Stimulated activated naive CD4-positive, alpha-beta T cell (primary cell): Measurements from ENCODE around the gene HOXA13.

ENCODE experiments used
- DNase-seq, 6 experiments: peaks; one replicate each; lab custom pipeline; 2025; lab: John Stamatoyannopoulos, UW

HOXA13 gene

GRCh38 chr7:27181795-27182275 is 18.1 kb downstream of the HOXA13 start:
- DNase-seq: no peak

DNA sequence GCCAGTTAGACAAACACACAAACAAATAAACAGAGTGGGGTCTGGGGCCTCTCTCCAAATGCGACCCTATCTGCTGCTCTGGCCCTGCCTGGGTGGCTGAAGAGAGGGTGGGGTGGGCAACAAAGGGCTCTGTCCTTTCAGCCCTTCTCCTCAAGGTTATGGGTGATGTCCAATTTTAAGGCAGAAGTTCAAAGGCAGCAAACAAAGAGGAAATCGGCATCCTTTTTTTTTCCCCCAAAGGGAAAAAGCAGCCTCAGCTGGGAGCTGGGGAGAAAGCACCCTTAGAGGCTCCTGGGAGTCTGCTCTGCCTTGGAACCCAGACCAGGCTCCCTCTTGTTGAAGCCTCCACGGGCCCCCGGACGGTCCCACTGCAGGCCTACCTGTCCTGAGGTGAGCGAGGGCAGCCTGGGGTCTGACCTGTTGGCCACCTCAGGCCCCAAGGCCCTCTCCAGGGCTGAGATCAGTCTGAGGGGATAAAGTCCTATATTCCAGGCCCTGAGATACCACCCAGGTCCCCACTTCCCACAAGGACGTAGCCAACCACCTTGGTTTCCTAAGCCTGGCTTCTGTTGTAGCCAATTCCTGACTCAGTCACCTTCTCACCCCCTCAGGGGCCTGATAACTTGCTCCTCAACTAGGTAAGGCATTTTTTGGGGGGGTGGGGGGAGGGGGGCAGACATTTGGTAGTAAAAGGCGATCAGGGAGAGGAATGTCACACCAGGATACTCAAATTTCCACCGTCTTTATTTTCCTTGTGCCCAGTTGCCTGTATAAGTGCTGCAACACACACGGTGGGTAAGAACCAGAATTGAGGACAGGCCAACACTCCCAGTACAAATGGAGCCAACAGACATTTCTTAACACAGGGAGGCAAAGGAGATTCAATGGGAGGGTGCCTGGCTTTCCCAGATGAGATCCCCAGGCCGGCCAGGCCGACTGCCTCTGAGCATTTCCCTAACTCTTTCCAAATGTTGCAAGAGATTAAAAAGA is 19.2 kb downstream of the HOXA13 start:
- DNase-seq: no peak

DNA sequence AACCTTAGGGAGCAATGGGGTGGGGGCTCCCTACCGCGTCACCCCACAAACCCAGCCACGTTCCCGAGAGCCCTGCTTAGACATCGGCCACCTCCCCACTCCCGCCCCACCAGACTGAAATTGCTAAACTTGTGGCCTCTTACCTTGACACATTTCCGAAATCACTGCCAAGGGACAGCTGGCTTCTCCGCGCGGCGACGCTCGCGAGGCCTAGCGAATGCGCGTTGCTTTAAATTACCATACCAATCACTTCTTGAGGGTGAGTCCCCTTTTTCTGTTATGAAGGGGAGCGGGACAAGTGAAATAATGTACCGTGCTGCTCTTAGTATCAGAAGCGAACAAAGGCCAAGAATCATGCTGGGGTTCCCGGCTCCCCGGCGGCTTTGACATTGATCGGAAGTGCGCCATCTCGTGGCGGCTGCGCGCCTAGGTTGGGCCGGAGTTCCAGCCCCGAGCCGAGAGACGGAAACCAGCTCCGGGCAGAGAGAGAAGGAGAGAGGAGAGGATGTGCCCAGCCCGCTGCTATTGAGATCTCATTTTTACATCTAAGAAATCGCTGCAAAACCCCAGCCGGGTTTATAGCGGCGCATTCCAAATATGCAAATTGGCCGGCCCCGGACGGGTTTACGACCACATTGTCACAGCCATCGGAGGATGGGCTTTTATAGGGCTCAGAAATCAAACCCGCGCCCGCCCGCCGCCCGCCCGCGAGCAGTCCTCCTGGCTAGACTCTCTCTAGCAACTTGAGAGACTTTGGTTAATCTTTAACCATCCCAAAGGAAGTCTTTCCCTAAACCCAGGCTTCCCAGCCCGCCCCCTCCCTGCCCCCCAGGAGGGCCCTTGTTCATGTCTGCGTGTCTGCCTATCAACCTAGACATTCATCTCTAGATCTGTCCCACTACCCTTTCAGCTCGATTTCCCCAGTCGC is 20.1 kb downstream of the HOXA13 start:
- peak in 4 of 6 experiments; percentile 23 to 69 (median 50) for DNase-seq

- DNase-seq: no peak
These were observed 20.9 kb downstream of the HOXA13 start for GRCh38 chr7:27179030-27179429.

DNA sequence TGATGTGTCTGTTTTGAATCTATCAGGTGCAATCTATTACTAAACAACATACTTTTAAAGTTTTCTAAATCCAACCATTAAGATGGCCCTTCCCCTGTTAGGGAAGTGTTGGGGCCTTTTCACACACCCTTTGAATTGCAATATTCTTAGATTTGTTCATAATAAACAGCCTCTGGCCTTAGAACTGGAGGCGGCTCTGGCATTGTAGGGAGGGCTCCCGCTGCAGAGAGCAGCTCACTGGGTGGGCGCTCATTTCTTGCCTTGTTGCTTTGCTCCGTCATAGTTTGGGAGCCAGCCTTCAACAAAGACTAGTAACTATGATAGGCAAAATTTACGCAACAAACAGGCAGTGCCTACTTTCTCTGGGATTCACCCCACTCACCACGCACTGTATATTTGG is 21.5 kb downstream of the HOXA13 start:
- DNase-seq: no peak

DNA sequence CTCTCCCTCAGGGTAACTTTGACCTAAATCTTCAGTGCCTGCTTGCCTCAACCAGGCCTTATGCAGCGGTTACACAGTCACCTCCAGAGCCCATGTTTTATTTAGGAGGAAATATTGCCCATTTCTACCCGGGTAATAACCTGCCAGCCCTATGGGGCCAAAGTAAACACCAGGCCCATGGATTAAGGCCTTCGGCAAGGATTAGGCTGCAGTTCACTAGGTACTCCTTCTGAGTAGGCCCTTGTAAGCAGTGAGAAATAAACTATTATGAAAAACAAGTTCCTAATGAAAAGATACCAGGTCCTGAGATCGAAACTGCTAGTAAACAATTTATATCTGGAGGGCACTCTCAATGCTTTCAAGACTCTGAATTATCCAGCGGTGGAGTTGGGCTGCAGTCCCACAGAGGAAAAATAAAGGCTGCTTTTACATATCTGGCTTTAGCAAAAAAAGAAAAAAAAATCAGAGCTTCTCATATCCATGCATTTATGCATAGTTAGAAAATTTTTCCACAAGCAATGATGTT is 22.0 kb downstream of the HOXA13 start:
- DNase-seq: no peak

DNA sequence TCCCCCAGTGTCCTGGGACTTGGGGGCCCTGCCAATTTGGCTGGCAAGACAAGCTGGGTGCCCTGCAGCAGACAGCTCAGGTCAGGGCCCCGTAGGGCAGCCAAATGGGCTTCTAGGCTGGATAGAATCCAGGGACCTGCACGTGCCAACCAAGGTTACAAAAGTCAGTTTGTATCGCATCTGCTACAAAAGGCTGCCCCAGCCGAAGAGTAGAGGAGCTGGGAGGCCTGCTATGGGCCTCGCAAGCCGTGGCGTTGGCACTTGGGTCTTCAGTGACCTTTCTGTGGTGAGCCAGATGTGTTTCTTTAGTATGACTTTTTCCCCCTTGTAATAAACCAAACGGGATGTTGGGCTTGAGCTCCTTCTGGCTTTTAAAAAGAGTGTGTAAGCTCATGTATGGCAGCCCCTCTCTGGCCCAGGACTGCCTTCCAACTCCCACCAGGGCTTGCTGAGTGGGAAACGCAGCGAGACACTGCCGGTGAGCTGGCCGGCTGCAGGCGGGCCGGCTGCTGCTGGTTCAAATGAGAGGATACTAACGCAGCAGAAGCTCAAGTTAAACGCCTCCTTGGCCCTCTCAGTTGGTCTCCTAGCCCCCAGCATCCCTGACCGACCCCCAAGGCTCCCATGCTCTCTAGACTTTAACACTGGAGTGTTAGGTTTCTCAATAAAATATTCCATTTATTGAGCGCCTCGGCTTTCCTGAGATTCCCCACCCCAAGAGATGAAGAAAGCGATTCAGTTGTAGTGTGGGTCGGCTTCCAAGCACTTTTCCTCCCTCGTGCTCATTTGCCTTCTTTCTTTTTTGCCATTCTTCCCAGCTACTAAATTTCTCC is 22.7 kb downstream of the HOXA13 start:
- DNase-seq: no peak

- no peak for DNase-seq
These were observed 23.4 kb downstream of the HOXA13 start for GRCh38 chr7:27176524-27176845.

- DNase-seq: no peak
These were observed 24.0 kb downstream of the HOXA13 start for GRCh38 chr7:27175626-27176523.

GRCh38 chr7:27174874-27175625 is 24.8 kb downstream of the HOXA13 start:
- no peak for DNase-seq

GRCh38 chr7:27173956-27174873 is 25.7 kb downstream of the HOXA13 start, which contains the start of gene HOXA10:
HOXA10 (minus strand) TSS chr7:27174320; CDS start chr7:27174306, 14 bp downstream.
- no peak for DNase-seq

DNA sequence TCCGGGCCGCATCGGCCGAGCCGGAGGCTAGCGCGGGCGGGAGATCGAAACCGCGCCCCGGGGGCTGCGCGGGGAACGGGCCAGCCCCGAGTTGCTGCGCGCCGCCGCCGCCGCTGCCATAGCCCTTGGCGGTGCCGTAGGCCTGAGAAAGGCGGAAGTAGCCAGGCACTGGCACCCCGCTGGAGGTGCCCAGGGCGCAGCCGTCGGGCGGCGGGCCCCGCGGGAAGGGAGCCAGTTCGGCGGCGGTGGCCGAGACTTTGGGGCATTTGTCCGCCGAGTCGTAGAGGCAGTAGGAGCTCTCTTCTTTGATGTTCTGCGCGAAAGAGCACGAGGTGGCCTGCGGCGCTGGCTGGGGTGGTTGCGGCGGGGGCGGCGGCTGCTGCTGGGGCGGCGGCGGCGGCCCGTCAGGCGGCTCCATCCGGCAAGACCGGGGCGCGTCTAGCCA is 26.4 kb downstream of the HOXA13 start:
- no peak for DNase-seq

- DNase-seq: no peak
These were observed 26.9 kb downstream of the HOXA13 start for GRCh38 chr7:27172823-27173510.

- DNase-seq: no peak
These were observed 27.5 kb downstream of the HOXA13 start for GRCh38 chr7:27172315-27172774.

DNA sequence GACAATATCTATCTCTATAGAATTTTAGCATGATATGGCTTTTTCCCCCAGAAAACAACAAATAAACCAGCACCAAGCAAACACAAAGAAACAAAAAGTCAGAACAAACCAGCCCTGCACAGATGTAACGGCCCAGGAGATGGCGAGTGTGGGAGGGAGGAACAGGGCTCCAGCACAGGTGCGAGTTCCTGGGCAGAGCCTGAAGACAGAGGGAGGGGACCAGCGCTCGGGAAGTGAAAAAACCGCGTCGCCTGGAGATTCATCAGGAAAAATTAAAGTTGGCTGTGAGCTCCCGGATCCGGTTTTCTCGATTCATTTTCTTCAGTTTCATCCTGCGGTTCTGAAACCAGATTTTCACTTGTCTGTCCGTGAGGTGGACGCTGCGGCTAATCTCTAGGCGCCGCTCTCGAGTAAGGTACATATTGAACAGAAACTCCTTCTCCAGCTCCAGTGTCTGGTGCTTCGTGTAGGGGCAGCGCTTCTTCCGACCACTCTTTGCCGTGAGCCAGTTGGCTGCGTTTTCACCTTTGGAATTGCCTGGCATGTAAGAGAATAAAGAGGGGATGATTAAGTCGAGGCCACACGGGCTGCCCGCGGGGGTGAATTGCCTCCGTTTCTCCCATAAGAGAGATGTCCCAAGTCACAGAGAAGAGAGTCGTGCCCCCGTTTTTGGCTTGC is 28.1 kb downstream of the HOXA13 start:
- no peak for DNase-seq

- no peak for DNase-seq
These were observed 28.6 kb downstream of the HOXA13 start for GRCh38 chr7:27171325-27171636.
